HG03064 (cell line): ENCODE measurements around the gene ZNF33B.
"Not testable (repeated sequence)": the region's sequence is repeated elsewhere in the genome, so short reads cannot be mapped to it uniquely, and the experiment has no call there.

Experiments used
- ATAC-seq: cut with Tn5 transposase; IDR thresholded peaks from one replicate; pipeline ENCODE4 v1.9.1; 2021; ENCODE audit warnings: low read depth; ENCODE audit not compliant: unreplicated experiment

Gene ZNF33B

GRCh38 chr10:42638055-42638820 lies at the start of gene ZNF33B:
ZNF33B (minus strand) TSS chr10:42638570; CDS start chr10:42636928, 1,642 bp downstream.
- peak; percentile 92 for ATAC-seq

- ATAC-seq: no peak
Measured at GRCh38 chr10:42684517-42684916, 46.1 kb upstream of the ZNF33B start.

- ATAC-seq: no peak
Measured at GRCh38 chr10:42680267-42680666, 41.9 kb upstream of the ZNF33B start.

GRCh38 chr10:42665181-42665979 lies 27.0 kb upstream of the ZNF33B start:
- not testable (repeated sequence) for ATAC-seq

GRCh38 chr10:42654419-42654818 lies 16.0 kb upstream of the ZNF33B start:
- no peak for ATAC-seq

- no peak for ATAC-seq
Measured at GRCh38 chr10:42652858-42653257, 14.5 kb upstream of the ZNF33B start.

- ATAC-seq: no peak
Measured at GRCh38 chr10:42650374-42650773, 12.0 kb upstream of the ZNF33B start.

- no peak for ATAC-seq
Measured at GRCh38 chr10:42648512-42648911, 10.1 kb upstream of the ZNF33B start.

GRCh38 chr10:42646687-42647640 lies 8.6 kb upstream of the ZNF33B start:
- no peak for ATAC-seq

GRCh38 chr10:42646214-42646613 lies 7.8 kb upstream of the ZNF33B start:
- no peak for ATAC-seq

GRCh38 chr10:42645516-42645915 lies 7.1 kb upstream of the ZNF33B start:
- ATAC-seq: no peak

GRCh38 chr10:42645103-42645502 lies 6.7 kb upstream of the ZNF33B start:
- ATAC-seq: no peak

GRCh38 chr10:42640610-42641229 lies 2.4 kb upstream of the ZNF33B start:
- no peak for ATAC-seq

GRCh38 chr10:42638821-42639270 lies 476 bp upstream of the ZNF33B start:
- ATAC-seq: no peak

- no peak for ATAC-seq
Measured at GRCh38 chr10:42637648-42638054, 719 bp downstream of the ZNF33B start.

GRCh38 chr10:42637142-42637541 lies 1.2 kb downstream of the ZNF33B start:
- ATAC-seq: no peak

- no peak for ATAC-seq
Measured at GRCh38 chr10:42635098-42635497, 3.3 kb downstream of the ZNF33B start.

- ATAC-seq: no peak
Measured at GRCh38 chr10:42632564-42632963, 5.8 kb downstream of the ZNF33B start.

- no peak for ATAC-seq
Measured at GRCh38 chr10:42630537-42631134, 7.7 kb downstream of the ZNF33B start.

GRCh38 chr10:42623929-42624328 lies 14.4 kb downstream of the ZNF33B start:
- ATAC-seq: no peak
